ENCODE data around the gene SLBP.

The SLBP gene

DNA sequence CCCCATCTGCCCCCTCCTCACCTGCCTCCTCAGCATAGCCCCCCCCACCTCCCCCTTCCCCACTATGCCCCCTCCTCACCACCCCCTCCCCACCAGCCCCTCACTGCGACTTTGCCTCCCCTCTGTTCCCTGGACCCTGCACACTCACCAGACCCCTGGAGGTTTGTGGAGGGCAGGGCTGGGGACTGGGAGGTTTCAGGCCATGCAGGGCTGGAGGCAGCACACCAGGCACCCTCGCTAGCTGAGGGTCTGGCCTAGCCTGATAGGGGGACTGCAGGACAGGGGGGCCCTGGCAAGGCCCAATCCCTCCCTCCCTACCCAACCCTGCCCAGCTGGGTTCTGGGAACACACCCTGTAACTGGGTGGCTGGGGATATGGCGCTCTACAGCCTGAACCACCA lies 37.3 kb upstream of the SLBP start:
- no peaks in the 10 kb centered on the region for H3K9me3 ChIP-seq (ENCODE audit: control insufficient read depth in 2 of 2, low read length in 2 of 2)
- no peaks in the 10 kb centered on the region for H3K36me3 ChIP-seq (ENCODE audit: control insufficient read depth in 2 of 2, insufficient read depth in 2 of 2, low read length in 2 of 2)
- peaks cover 10 to 11% of the 10 kb centered on the region in 2 donors for H3K4me1 ChIP-seq (ENCODE audit: control insufficient read depth in 2 of 2, insufficient read depth in 2 of 2, low read length in 2 of 2)
- no peak overlapping the region for H3K9ac ChIP-seq (ENCODE audit: low read depth in 1 of 2, low read length in 2 of 2)
- H3K4me3 ChIP-seq (ENCODE audit: low read length in 2 of 2), result no peak overlapping the region
- no peaks in the 10 kb centered on the region for H3K27me3 ChIP-seq (ENCODE audit: control insufficient read depth in 2 of 2, insufficient read depth in 2 of 2, low read length in 2 of 2)
- H3K27ac ChIP-seq (ENCODE audit: low read depth in 2 of 2, low read length in 2 of 2), result no peak overlapping the region

DNA sequence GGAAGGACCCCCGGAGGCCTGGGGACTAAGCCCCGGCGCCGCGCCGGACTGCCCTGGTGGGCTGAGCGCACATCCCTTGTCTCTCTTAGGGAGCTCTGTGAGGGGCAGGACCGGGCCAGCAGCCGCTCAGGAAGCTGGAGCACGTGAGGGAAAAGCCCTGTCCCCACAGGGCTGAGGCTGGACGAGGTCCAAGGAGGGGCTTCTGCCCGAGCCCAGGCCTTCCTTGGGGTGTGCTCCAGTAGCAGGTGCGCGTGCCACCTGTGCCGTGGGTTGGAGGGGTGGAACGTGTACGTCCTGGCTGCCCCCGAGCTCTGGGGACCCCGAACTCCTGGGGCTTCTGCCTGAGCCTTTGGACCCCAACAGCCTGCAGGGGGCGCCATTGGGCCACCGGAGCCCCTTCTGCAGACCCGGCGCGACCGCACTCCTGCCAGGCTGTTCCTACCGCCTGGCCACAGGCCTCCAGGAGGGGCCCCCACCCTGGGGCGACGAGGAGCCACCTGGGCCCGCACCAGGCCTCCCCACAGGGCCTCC lies 36.4 kb upstream of the SLBP start:
- Histone ChIP-seq H3K9ac (ENCODE audit: low read depth in 1 of 2, low read length in 2 of 2) (no peak overlapping the region), H3K27me3 (ENCODE audit: control insufficient read depth in 2 of 2, insufficient read depth in 2 of 2, low read length in 2 of 2) (no peaks in the 10 kb centered on the region), H3K4me1 (ENCODE audit: control insufficient read depth in 2 of 2, insufficient read depth in 2 of 2, low read length in 2 of 2) (peaks cover 10 to 11% of the 10 kb centered on the region in 2 donors), H3K27ac (ENCODE audit: low read depth in 2 of 2, low read length in 2 of 2) (no peak overlapping the region), H3K36me3 (ENCODE audit: control insufficient read depth in 2 of 2, insufficient read depth in 2 of 2, low read length in 2 of 2) (no peaks in the 10 kb centered on the region), H3K9me3 (ENCODE audit: control insufficient read depth in 2 of 2, low read length in 2 of 2) (no peaks in the 10 kb centered on the region), H3K4me3 (ENCODE audit: low read length in 2 of 2) (no peak overlapping the region)

DNA sequence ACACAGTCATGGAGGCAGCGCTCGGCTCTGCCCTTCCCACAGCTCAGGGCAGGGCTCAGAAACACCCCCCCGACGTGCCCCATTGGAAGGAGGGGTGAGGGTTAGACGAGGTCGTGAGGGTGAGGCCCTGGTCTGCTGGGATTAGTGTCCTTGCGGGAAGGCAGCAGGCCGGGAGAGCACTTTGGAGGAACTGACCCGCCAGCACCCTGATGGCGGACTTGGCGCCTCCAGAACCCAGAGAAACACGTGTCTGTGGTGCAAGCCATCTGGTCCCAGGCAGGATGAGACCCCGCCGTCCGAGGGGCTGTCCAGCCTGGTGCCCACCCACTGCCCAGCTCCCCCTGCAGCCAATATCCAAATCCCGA lies 35.5 kb upstream of the SLBP start:
- H3K9me3 ChIP-seq (ENCODE audit: control insufficient read depth in 2 of 2, low read length in 2 of 2), result no peaks in the 10 kb centered on the region
- no peak overlapping the region for H3K9ac ChIP-seq (ENCODE audit: low read depth in 1 of 2, low read length in 2 of 2)
- H3K36me3 ChIP-seq (ENCODE audit: control insufficient read depth in 2 of 2, insufficient read depth in 2 of 2, low read length in 2 of 2), result no peaks in the 10 kb centered on the region
- H3K4me1 ChIP-seq (ENCODE audit: control insufficient read depth in 2 of 2, insufficient read depth in 2 of 2, low read length in 2 of 2), result peaks cover 7 to 8% of the 10 kb centered on the region in 2 donors
- no peak overlapping the region for H3K27ac ChIP-seq (ENCODE audit: low read depth in 2 of 2, low read length in 2 of 2)
- no peaks in the 10 kb centered on the region for H3K27me3 ChIP-seq (ENCODE audit: control insufficient read depth in 2 of 2, insufficient read depth in 2 of 2, low read length in 2 of 2)
- no peak overlapping the region for H3K4me3 ChIP-seq (ENCODE audit: low read length in 2 of 2)

DNA sequence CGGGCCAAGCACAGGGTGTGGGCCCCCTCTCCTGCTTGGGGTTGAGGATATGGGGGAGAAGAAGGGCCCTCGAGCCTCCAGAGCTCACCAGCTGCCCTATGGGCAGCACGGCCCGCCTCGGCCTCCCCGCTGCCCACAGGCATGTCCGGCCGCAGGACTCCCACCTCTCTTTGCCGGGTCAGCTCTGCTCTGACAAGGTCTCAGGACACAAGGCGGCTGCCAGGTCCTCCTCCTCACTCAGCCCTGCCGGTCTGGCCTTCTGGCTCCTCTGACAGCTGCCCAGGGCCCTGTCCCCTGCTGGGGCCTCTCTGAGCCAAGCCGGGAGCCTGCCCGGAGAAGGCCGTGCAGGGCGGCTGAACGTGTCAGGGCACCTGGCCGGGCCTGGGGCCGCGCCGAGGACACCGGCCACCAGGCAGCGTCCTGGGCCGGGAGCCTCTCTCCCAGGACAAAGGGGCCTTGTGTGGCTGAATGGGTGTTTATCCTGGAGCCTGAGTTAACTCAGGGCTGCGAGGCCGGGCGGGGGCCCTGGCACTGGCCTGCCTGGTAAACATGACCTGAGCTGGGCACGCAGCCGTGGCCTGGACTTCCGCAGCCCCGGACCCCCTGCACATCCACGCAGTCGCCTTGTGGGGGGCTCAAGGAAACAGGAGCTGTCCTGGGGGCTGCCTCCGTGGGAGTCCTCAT lies 34.9 kb upstream of the SLBP start:
- H3K9me3 ChIP-seq (ENCODE audit: control insufficient read depth in 2 of 2, low read length in 2 of 2), result no peaks in the 10 kb centered on the region
- H3K4me3 ChIP-seq (ENCODE audit: low read length in 2 of 2), result no peak overlapping the region
- peaks cover 2 to 5% of the 10 kb centered on the region in 2 donors for H3K4me1 ChIP-seq (ENCODE audit: control insufficient read depth in 2 of 2, insufficient read depth in 2 of 2, low read length in 2 of 2)
- no peaks in the 10 kb centered on the region for H3K36me3 ChIP-seq (ENCODE audit: control insufficient read depth in 2 of 2, insufficient read depth in 2 of 2, low read length in 2 of 2)
- H3K9ac ChIP-seq (ENCODE audit: low read depth in 1 of 2, low read length in 2 of 2), result no peak overlapping the region
- no peak overlapping the region for H3K27ac ChIP-seq (ENCODE audit: low read depth in 2 of 2, low read length in 2 of 2)
- H3K27me3 ChIP-seq (ENCODE audit: control insufficient read depth in 2 of 2, insufficient read depth in 2 of 2, low read length in 2 of 2), result no peaks in the 10 kb centered on the region

DNA sequence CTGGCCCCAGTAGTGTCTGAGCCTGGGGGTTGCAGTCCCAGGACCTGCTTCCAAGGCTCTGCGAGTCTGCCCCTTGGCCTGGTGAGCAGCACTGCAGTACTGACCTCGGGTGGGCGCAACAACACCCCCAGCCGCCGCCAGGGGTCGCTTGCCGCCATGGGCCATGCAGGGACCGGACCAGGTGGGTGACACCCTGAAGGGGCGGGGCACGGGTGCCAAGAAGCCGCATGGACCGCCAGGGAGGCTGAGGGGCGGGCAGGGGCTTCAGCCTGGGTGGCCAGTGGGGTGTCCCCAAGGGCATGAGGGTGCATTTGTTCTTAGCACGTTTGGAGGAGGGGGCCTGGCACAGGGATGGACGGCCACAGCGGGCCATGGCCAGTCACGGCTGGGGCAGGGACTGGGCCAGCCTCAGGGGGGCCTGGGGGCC lies 34.2 kb upstream of the SLBP start:
- Histone ChIP-seq H3K4me3 (ENCODE audit: low read length in 2 of 2) (no peak overlapping the region), H3K27ac (ENCODE audit: low read depth in 2 of 2, low read length in 2 of 2) (no peak overlapping the region), H3K27me3 (ENCODE audit: control insufficient read depth in 2 of 2, insufficient read depth in 2 of 2, low read length in 2 of 2) (no peaks in the 10 kb centered on the region), H3K36me3 (ENCODE audit: control insufficient read depth in 2 of 2, insufficient read depth in 2 of 2, low read length in 2 of 2) (peaks cover 0 to 2% of the 10 kb centered on the region in 2 donors), H3K9ac (ENCODE audit: low read depth in 1 of 2, low read length in 2 of 2) (no peak overlapping the region), H3K9me3 (ENCODE audit: control insufficient read depth in 2 of 2, low read length in 2 of 2) (no peaks in the 10 kb centered on the region), H3K4me1 (ENCODE audit: control insufficient read depth in 2 of 2, insufficient read depth in 2 of 2, low read length in 2 of 2) (peaks cover 0 to 3% of the 10 kb centered on the region in 2 donors)

DNA sequence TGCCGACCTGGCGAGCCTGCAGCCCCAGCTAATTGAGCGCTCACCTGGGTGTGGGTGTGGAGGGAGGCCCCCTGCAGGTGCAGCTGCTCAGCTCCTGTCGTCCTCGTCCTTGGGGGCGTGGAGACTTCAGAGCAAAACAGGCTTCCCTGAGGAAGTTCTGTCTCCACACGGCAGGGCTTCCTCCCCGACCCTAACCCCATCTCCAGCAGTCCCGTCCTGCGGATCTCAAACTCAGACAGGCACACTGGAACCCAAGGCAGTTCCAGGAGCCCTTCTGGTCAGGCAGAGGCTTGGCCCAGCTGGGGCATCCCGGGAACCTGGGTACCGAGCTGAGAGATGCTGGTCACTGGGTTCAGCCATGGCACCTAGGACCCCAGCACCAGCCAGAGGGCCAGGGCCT lies 33.6 kb upstream of the SLBP start:
- Histone ChIP-seq H3K27ac (ENCODE audit: low read depth in 2 of 2, low read length in 2 of 2) (no peak overlapping the region), H3K4me1 (ENCODE audit: control insufficient read depth in 2 of 2, insufficient read depth in 2 of 2, low read length in 2 of 2) (peaks cover 0 to 3% of the 10 kb centered on the region in 2 donors), H3K9ac (ENCODE audit: low read depth in 1 of 2, low read length in 2 of 2) (no peak overlapping the region), H3K9me3 (ENCODE audit: control insufficient read depth in 2 of 2, low read length in 2 of 2) (no peaks in the 10 kb centered on the region), H3K4me3 (ENCODE audit: low read length in 2 of 2) (no peak overlapping the region), H3K27me3 (ENCODE audit: control insufficient read depth in 2 of 2, insufficient read depth in 2 of 2, low read length in 2 of 2) (no peaks in the 10 kb centered on the region), H3K36me3 (ENCODE audit: control insufficient read depth in 2 of 2, insufficient read depth in 2 of 2, low read length in 2 of 2) (peaks cover 0 to 6% of the 10 kb centered on the region in 2 donors)

DNA sequence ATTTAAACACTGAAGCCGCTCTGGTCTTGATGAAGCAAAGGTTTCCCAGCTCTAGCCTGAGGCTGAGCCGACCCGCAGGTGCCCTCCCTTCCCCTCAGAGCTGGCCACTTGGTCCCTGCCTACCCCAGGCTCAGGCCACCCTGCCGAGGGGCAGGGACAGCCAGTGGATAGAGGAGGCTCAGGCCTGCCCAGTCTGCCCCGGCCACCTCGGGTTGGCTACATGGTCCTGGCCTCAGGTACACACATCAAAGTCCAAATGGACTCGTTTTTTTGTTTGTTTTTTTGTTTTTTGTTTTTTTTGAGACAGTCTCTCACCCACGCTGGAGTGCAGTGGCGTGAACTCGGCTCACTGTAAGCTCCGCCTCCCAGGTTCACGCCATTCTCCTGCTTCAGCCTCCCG lies 33.0 kb upstream of the SLBP start:
- no peaks in the 10 kb centered on the region for H3K9me3 ChIP-seq (ENCODE audit: control insufficient read depth in 2 of 2, low read length in 2 of 2)
- H3K27me3 ChIP-seq (ENCODE audit: control insufficient read depth in 2 of 2, insufficient read depth in 2 of 2, low read length in 2 of 2), result no peaks in the 10 kb centered on the region
- no peak overlapping the region for H3K27ac ChIP-seq (ENCODE audit: low read depth in 2 of 2, low read length in 2 of 2)
- no peak overlapping the region for H3K9ac ChIP-seq (ENCODE audit: low read depth in 1 of 2, low read length in 2 of 2)
- peaks cover 0 to 3% of the 10 kb centered on the region in 2 donors for H3K4me1 ChIP-seq (ENCODE audit: control insufficient read depth in 2 of 2, insufficient read depth in 2 of 2, low read length in 2 of 2)
- no peak overlapping the region for H3K4me3 ChIP-seq (ENCODE audit: low read length in 2 of 2)
- peaks cover 0 to 9% of the 10 kb centered on the region in 2 donors for H3K36me3 ChIP-seq (ENCODE audit: control insufficient read depth in 2 of 2, insufficient read depth in 2 of 2, low read length in 2 of 2)

DNA sequence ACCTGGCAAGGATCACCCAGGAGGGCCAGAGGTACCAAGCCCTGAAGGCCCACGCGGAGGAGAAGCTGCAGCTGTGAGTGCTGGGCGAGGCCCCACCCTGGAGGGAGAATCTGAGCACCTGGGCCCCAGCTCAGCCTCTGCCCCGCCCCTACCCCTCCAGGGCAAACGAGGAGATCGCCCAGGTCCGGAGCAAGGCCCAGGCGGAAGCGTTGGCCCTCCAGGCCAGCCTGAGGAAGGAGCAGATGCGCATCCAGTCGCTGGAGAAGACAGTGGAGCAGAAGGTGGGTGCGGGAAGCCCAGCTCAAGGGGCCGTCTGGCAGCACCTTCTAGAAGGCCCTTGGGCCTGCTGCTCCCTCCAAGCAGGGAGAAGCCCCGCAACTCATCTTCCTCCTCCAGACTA lies 32.4 kb upstream of the SLBP start:
- Histone ChIP-seq H3K36me3 (ENCODE audit: control insufficient read depth in 2 of 2, insufficient read depth in 2 of 2, low read length in 2 of 2) (peaks cover 0 to 9% of the 10 kb centered on the region in 2 donors), H3K4me3 (ENCODE audit: low read length in 2 of 2) (no peak overlapping the region), H3K9me3 (ENCODE audit: control insufficient read depth in 2 of 2, low read length in 2 of 2) (no peaks in the 10 kb centered on the region), H3K9ac (ENCODE audit: low read depth in 1 of 2, low read length in 2 of 2) (no peak overlapping the region), H3K4me1 (ENCODE audit: control insufficient read depth in 2 of 2, insufficient read depth in 2 of 2, low read length in 2 of 2) (peaks cover 0 to 3% of the 10 kb centered on the region in 2 donors), H3K27ac (ENCODE audit: low read depth in 2 of 2, low read length in 2 of 2) (no peak overlapping the region), H3K27me3 (ENCODE audit: control insufficient read depth in 2 of 2, insufficient read depth in 2 of 2, low read length in 2 of 2) (no peaks in the 10 kb centered on the region)

DNA sequence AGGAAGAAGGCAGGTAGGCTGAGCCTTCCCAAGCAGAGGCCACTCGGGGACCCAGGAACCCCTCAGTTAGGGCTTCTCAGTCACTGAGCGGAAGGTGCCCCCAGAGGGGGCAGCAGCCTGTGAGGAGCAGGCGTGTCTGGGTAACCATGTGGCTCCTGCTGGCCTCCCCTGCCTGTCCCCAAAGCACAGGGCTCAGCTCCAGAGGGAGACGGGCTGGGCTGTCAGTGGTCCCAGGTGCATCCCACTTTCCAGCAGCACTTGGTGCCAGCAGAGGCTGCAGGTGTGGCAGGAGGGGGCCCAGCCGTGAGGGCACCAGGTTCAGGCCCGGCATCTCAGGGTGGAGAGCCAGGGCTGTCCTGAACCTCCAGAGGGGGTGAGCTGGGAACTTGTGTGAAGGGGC lies 31.9 kb upstream of the SLBP start:
- H3K36me3 ChIP-seq (ENCODE audit: control insufficient read depth in 2 of 2, insufficient read depth in 2 of 2, low read length in 2 of 2), result peaks cover 0 to 12% of the 10 kb centered on the region in 2 donors
- peaks cover 0 to 3% of the 10 kb centered on the region in 2 donors for H3K4me1 ChIP-seq (ENCODE audit: control insufficient read depth in 2 of 2, insufficient read depth in 2 of 2, low read length in 2 of 2)

DNA sequence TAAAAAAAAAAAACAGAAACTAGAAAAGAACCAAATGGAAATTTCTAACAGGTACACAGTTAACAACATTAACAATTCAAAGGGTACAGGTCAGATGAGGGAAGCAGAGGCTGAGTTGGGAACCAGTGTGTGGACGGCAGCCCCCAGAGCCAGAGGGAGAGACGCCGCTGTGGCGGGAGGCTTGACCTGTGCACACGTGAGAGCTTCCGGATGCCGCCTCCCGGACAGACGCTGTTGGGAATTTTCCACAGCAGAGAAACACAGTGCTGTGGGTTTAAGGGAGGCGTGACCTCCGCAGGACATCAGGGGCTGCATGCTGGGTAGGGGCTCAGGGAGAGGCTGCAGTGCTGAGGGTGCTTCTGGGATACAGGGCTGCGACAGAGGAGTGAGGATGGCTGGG lies 31.4 kb upstream of the SLBP start:
- H3K36me3 ChIP-seq (ENCODE audit: control insufficient read depth in 2 of 2, insufficient read depth in 2 of 2, low read length in 2 of 2), result peaks cover 0 to 12% of the 10 kb centered on the region in 2 donors
- peaks cover 0 to 3% of the 10 kb centered on the region in 2 donors for H3K4me1 ChIP-seq (ENCODE audit: control insufficient read depth in 2 of 2, insufficient read depth in 2 of 2, low read length in 2 of 2)
- H3K9ac ChIP-seq (ENCODE audit: low read depth in 1 of 2, low read length in 2 of 2), result no peak overlapping the region
- H3K9me3 ChIP-seq (ENCODE audit: control insufficient read depth in 2 of 2, low read length in 2 of 2), result peaks cover 0 to under 1% of the 10 kb centered on the region in 2 donors
- H3K27me3 ChIP-seq (ENCODE audit: control insufficient read depth in 2 of 2, insufficient read depth in 2 of 2, low read length in 2 of 2), result no peaks in the 10 kb centered on the region
- no peak overlapping the region for H3K27ac ChIP-seq (ENCODE audit: low read depth in 2 of 2, low read length in 2 of 2)
- H3K4me3 ChIP-seq (ENCODE audit: low read length in 2 of 2), result no peak overlapping the region

More for the DNA sequence above, 31.9 kb upstream of the SLBP start:
- no peak overlapping the region for H3K4me3 ChIP-seq (ENCODE audit: low read length in 2 of 2)
- no peak overlapping the region for H3K9ac ChIP-seq (ENCODE audit: low read depth in 1 of 2, low read length in 2 of 2)
- no peaks in the 10 kb centered on the region for H3K9me3 ChIP-seq (ENCODE audit: control insufficient read depth in 2 of 2, low read length in 2 of 2)
- no peaks in the 10 kb centered on the region for H3K27me3 ChIP-seq (ENCODE audit: control insufficient read depth in 2 of 2, insufficient read depth in 2 of 2, low read length in 2 of 2)
- no peak overlapping the region for H3K27ac ChIP-seq (ENCODE audit: low read depth in 2 of 2, low read length in 2 of 2)

Data from mucosa of rectum (tissue), 2 donors.